ENCODE results near the gene IQSEC1. TPM values are rescaled to one million over a fixed set of nuclear protein-coding genes. Genes with fewer than 3 reads are reported as not detected.

IQSEC1 gene
- total and polyA plus RNA-seq, 2 donors (not counting 1 experiment from before 2014, with no cell fraction given) = 4.3 to 18.2 TPM

GRCh38 chr3:12986986-12987385, 86.2 kb downstream of the IQSEC1 start:
- Histone ChIP-seq H3K79me2 (ENCODE audit: control insufficient read depth, insufficient read depth, low read length) (no peaks in the 10 kb centered on the region), H3K27me3 (ENCODE audit: control insufficient read depth, insufficient read depth, low read length) (no peaks in the 10 kb centered on the region), H2AFZ (ENCODE audit: low read length) (no peak overlapping the region), H3K36me3 (ENCODE audit: control insufficient read depth, insufficient read depth, low read length) (no peaks in the 10 kb centered on the region), H3K4me3 (replicated peaks in 1 of 4; ENCODE audit: control extremely low read depth in 1 of 4, insufficient read depth in 1 of 4, low read depth in 3 of 4, low read length in 4 of 4) (no peak overlapping the region), H3K4me2 (ENCODE audit: extremely low read depth, insufficient read depth, low read length) (no peak overlapping the region), H3K4me1 (ENCODE audit: control insufficient read depth, extremely low read depth, insufficient read depth, low read length) (no peaks in the 10 kb centered on the region), H3K9me3 (ENCODE audit: control insufficient read depth, insufficient read depth, low read depth, low read length) (no peaks in the 10 kb centered on the region), H3K27ac (ENCODE audit: insufficient read depth, low read length) (no peak overlapping the region), H4K20me1 (ENCODE audit: control insufficient read depth, extremely low read depth, insufficient read depth, low read length) (no peaks in the 10 kb centered on the region), H3K9ac (ENCODE audit: insufficient read depth, low read length) (no peak overlapping the region)
- TF ChIP-seq CTCF (conservative IDR thresholded peaks at IDR 0.05 in 1 of 2, IDR thresholded peaks at IDR 0.05 in 1 of 2; ENCODE audit: low read depth in 1 of 2, low read length in 2 of 2) (no peak), EZH2 (IDR thresholded peaks at IDR 0.05; ENCODE audit: low read length, missing control alignments) (no peak)
- no peak for DNase-seq (ENCODE audit: low read depth in 2 of 2)

GRCh38 chr3:12986521-12986920, 86.7 kb downstream of the IQSEC1 start:
- Histone ChIP-seq H3K36me3 (ENCODE audit: control insufficient read depth, insufficient read depth, low read length) (no peaks in the 10 kb centered on the region), H4K20me1 (ENCODE audit: control insufficient read depth, extremely low read depth, insufficient read depth, low read length) (no peaks in the 10 kb centered on the region), H3K27me3 (ENCODE audit: control insufficient read depth, insufficient read depth, low read length) (no peaks in the 10 kb centered on the region), H3K9me3 (ENCODE audit: control insufficient read depth, insufficient read depth, low read depth, low read length) (no peaks in the 10 kb centered on the region), H3K79me2 (ENCODE audit: control insufficient read depth, insufficient read depth, low read length) (no peaks in the 10 kb centered on the region), H3K4me1 (ENCODE audit: control insufficient read depth, extremely low read depth, insufficient read depth, low read length) (no peaks in the 10 kb centered on the region), H3K4me3 (replicated peaks in 1 of 4; ENCODE audit: control extremely low read depth in 1 of 4, insufficient read depth in 1 of 4, low read depth in 3 of 4, low read length in 4 of 4) (no peak overlapping the region), H3K9ac (ENCODE audit: insufficient read depth, low read length) (no peak overlapping the region), H3K27ac (ENCODE audit: insufficient read depth, low read length) (no peak overlapping the region), H2AFZ (ENCODE audit: low read length) (no peak overlapping the region), H3K4me2 (ENCODE audit: extremely low read depth, insufficient read depth, low read length) (no peak overlapping the region)
- no peak for DNase-seq (ENCODE audit: low read depth in 2 of 2)
- TF ChIP-seq CTCF (conservative IDR thresholded peaks at IDR 0.05 in 1 of 2, IDR thresholded peaks at IDR 0.05 in 1 of 2; ENCODE audit: low read depth in 1 of 2, low read length in 2 of 2) = no peak

GRCh38 chr3:12986031-12986430, 87.2 kb downstream of the IQSEC1 start:
- Histone ChIP-seq H3K4me2 (ENCODE audit: extremely low read depth, insufficient read depth, low read length) (no peak overlapping the region), H3K4me3 (replicated peaks in 1 of 4; ENCODE audit: control extremely low read depth in 1 of 4, insufficient read depth in 1 of 4, low read depth in 3 of 4, low read length in 4 of 4) (no peak overlapping the region), H3K9ac (ENCODE audit: insufficient read depth, low read length) (no peak overlapping the region), H3K9me3 (ENCODE audit: control insufficient read depth, insufficient read depth, low read depth, low read length) (no peaks in the 10 kb centered on the region), H3K79me2 (ENCODE audit: control insufficient read depth, insufficient read depth, low read length) (no peaks in the 10 kb centered on the region), H3K27ac (ENCODE audit: insufficient read depth, low read length) (no peak overlapping the region), H3K36me3 (ENCODE audit: control insufficient read depth, insufficient read depth, low read length) (no peaks in the 10 kb centered on the region), H2AFZ (ENCODE audit: low read length) (no peak overlapping the region), H4K20me1 (ENCODE audit: control insufficient read depth, extremely low read depth, insufficient read depth, low read length) (no peaks in the 10 kb centered on the region), H3K4me1 (ENCODE audit: control insufficient read depth, extremely low read depth, insufficient read depth, low read length) (no peaks in the 10 kb centered on the region), H3K27me3 (ENCODE audit: control insufficient read depth, insufficient read depth, low read length) (no peaks in the 10 kb centered on the region)
- TF ChIP-seq EZH2 (IDR thresholded peaks at IDR 0.05; ENCODE audit: low read length, missing control alignments) = no peak
- no peak for TF ChIP-seq CTCF (conservative IDR thresholded peaks at IDR 0.05 in 1 of 2, IDR thresholded peaks at IDR 0.05 in 1 of 2; ENCODE audit: low read depth in 1 of 2, low read length in 2 of 2)
- no peak for DNase-seq (ENCODE audit: low read depth in 2 of 2)
